ENCODE measurements around the gene CCDC148.
A peak's percentile ranks its signal among the peaks of the same experiment; 100 is the strongest.
"Not testable (repeated sequence)": the region's sequence is repeated elsewhere in the genome, so short reads cannot be mapped to it uniquely, and the experiment has no call there.

The CCDC148 gene

DNA sequence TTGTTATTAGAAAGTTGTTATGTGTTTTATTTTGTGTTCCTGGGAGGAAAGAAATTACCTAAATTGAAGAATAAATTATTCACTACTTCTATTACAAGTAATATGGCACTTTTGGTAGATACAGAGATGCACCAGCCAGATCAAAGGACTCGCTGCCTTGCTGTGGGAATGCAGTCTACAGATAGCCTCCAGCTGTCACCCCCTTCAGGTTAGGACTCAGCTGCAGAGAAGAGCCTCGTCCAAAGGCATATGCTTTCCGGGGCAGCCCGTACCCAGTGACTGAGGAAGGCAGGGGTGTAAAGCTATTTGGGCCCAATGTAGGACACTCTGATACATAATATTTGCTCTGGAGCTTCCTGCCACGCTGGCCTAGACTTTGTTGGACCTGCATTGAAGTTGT, 90.2 kb downstream of the CCDC148 start:
- TF ChIP-seq POLR2A (IDR thresholded peaks at IDR 0.05; ENCODE audit: extremely low read depth, insufficient read length): no peak
- no peak for TF ChIP-seq MYC (IDR thresholded peaks at IDR 0.05; ENCODE audit: low read depth, low read length)
- TF ChIP-seq, protein P1, sequence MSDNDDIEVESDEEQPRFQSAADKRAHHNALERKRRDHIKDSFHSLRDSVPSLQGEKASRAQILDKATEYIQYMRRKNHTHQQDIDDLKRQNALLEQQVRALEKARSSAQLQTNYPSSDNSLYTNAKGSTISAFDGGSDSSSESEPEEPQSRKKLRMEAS (IDR thresholded peaks at IDR 0.05; ENCODE audit: low read depth, low read length): no peak
- TF ChIP-seq, protein P2, sequence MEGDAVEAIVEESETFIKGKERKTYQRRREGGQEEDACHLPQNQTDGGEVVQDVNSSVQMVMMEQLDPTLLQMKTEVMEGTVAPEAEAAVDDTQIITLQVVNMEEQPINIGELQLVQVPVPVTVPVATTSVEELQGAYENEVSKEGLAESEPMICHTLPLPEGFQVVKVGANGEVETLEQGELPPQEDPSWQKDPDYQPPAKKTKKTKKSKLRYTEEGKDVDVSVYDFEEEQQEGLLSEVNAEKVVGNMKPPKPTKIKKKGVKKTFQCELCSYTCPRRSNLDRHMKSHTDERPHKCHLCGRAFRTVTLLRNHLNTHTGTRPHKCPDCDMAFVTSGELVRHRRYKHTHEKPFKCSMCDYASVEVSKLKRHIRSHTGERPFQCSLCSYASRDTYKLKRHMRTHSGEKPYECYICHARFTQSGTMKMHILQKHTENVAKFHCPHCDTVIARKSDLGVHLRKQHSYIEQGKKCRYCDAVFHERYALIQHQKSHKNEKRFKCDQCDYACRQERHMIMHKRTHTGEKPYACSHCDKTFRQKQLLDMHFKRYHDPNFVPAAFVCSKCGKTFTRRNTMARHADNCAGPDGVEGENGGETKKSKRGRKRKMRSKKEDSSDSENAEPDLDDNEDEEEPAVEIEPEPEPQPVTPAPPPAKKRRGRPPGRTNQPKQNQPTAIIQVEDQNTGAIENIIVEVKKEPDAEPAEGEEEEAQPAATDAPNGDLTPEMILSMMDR (IDR thresholded peaks at IDR 0.05; ENCODE audit: low read depth, low read length): no peak
- H3K4me3 ChIP-seq (ENCODE audit: low read depth, low read length): no peak overlapping the region
- no peak for DNase-seq (ENCODE audit: low read depth)

DNA sequence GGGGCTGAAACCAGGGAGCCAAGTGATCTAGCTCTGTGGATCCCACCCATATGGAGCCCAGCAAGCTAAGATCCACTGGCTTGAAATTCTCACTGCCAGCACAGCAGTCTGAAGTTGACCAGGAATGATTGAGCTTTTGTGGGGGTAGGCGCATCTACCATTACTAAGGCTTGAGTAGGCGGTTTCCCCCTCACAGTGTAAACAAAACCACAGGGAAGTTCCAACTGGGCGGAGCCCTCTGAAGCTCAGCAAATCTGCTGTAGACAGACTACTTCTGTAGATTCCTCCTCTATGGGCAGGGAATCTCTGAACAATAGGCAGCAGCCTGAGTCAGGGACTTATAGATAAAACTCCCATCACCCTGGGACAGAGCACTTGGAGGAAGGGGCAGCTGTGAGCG, 96.7 kb downstream of the CCDC148 start:
- TF ChIP-seq POLR2A (IDR thresholded peaks at IDR 0.05; ENCODE audit: extremely low read depth, insufficient read length) (no peak), MYC (IDR thresholded peaks at IDR 0.05; ENCODE audit: low read depth, low read length) (no peak)
- TF ChIP-seq, protein P2 (IDR thresholded peaks at IDR 0.05; ENCODE audit: low read depth, low read length): no peak
- peak; percentile 14 for DNase-seq (ENCODE audit: low read depth)
- H3K4me3 ChIP-seq (ENCODE audit: low read depth, low read length): no peak overlapping the region

DNA sequence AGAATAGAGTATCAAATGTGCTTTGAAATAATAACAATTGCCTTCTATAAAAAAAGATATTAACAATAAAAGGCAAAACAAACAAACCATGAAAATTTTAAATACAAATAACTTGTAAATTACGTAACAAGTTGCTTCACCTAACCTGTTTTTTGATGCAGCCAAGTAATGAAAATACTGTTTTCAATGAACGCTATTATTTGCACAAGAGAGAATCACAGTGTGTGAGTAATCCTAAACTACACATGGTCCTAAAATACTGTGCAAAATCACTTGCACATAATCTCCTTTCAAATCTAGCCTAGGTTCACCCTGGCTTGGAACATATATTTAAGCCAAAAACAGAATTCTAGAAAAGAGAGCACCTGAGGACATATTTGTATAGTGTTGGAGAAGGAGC, 98.9 kb downstream of the CCDC148 start:
- DNase-seq (ENCODE audit: low read depth): no peak
- TF ChIP-seq, protein P1 (IDR thresholded peaks at IDR 0.05; ENCODE audit: low read depth, low read length): no peak
- TF ChIP-seq, protein P2 (IDR thresholded peaks at IDR 0.05; ENCODE audit: low read depth, low read length): no peak
- TF ChIP-seq POLR2A (IDR thresholded peaks at IDR 0.05; ENCODE audit: extremely low read depth, insufficient read length) (no peak), MYC (IDR thresholded peaks at IDR 0.05; ENCODE audit: low read depth, low read length) (no peak)
- H3K4me3 ChIP-seq (ENCODE audit: low read depth, low read length): no peak overlapping the region

DNA sequence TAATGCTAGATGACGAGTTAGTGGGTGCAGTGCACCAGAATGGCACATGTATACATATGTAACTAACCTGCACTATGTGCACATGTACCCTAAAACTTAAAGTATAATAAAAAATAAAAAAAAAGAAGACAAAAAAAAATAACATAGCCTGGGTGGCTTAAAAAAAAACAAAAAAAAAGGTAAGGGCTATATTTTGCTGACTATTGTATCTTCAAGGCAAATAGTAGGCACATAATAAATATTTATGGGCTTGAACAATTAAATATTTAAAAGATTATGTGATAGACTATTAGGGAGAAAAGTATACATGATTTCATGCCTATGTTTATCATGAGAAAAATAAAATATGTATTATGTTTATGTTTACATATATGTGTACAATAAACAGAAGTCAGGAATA, 99.4 kb downstream of the CCDC148 start:
- TF ChIP-seq, protein P2 (IDR thresholded peaks at IDR 0.05; ENCODE audit: low read depth, low read length): no peak
- TF ChIP-seq POLR2A (IDR thresholded peaks at IDR 0.05; ENCODE audit: extremely low read depth, insufficient read length): no peak
- TF ChIP-seq MYC (IDR thresholded peaks at IDR 0.05; ENCODE audit: low read depth, low read length): no peak
- TF ChIP-seq, protein P1 (IDR thresholded peaks at IDR 0.05; ENCODE audit: low read depth, low read length): no peak
- DNase-seq (ENCODE audit: low read depth): no peak

DNA sequence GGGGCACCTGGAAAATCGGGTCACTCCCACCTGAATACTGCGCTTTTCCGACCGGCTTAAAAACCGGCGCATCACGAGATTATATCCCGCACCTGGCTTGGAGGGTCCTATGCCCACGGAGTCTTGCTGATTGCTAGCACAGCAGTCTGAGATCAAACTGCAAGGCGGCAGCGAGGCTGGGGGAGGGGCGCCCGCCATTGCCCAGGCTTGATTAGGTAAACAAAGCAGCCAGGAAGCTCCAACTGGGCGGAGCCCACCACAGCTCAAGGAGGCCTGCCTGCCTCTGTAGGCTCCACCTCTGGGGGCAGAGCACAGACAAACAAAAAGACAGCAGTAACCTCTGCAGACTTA, 105.1 kb downstream of the CCDC148 start:
- not testable (repeated sequence) for H3K4me3 ChIP-seq (ENCODE audit: low read depth, low read length); DNase-seq (ENCODE audit: low read depth)

More for the DNA sequence above, 99.4 kb downstream of the CCDC148 start:
- no peak overlapping the region for H3K4me3 ChIP-seq (ENCODE audit: low read depth, low read length)

DNA sequence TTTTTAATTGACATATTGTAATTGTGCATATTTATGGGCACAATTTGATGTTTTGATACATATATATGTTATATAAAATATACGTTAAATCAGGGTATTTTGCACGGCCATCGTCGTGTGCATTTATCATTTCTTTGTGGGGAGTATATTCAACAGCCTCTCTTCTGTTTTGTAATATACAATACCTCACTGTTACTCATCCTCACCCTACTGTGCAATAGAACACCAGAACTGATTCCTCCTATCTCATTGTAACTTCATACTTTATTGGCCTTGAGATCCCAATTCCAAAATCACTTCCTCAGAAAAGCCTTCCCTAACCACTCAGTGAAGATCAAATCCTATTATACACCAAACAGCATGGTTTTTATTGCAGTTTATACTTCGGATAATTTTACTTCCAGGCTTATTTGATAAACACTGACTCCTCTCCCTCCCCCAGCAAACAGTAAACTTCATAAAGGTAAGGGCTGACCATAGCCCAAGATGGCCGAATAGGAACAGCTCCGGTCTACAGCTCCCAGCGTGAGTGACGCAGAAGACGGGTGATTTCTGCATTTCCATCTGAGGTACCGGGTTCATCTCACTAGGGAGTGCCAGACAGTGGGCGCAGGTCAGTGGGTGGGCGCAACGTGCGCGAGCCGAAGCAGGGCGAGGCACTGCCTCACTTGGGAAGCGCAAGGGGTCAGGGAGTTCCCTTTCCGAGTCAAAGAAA, 105.6 kb downstream of the CCDC148 start:
- not testable (repeated sequence) for H3K4me3 ChIP-seq (ENCODE audit: low read depth, low read length); DNase-seq (ENCODE audit: low read depth)

DNA sequence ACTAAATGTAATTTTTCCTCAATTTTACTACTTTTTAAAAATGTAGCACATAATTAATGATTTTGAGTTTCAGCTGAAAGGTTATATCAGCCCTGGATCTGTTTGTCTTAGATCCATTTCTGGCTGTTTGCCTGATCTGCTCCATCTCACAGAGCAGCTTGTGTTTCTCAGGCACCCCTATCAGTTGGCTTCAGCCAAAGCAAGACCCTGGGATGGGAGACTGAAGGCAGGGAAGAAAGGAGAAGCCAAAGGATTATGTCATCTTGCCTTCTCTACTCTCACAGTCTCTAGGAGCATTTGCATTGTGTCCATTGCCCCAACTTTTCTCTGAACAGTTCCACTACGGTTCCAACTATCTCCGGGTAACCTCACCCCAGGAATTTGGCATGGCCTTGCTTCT, 110.5 kb downstream of the CCDC148 start:
- no peak overlapping the region for H3K4me3 ChIP-seq (ENCODE audit: low read depth, low read length)
- DNase-seq (ENCODE audit: low read depth): no peak
- no peak for TF ChIP-seq POLR2A (IDR thresholded peaks at IDR 0.05; ENCODE audit: extremely low read depth, insufficient read length)
- no peak for TF ChIP-seq MYC (IDR thresholded peaks at IDR 0.05; ENCODE audit: low read depth, low read length)
- TF ChIP-seq, protein P2 (IDR thresholded peaks at IDR 0.05; ENCODE audit: low read depth, low read length): no peak

Data from NB4 (cell line).